HepG2 (cell line): ENCODE measurements around the gene SOX12. TPM values are rescaled to one million over a fixed set of nuclear protein-coding genes. Genes with fewer than 3 reads are reported as not detected.
A peak's percentile ranks its signal among the peaks of the same experiment; 100 is the strongest.

ENCODE experiments used
- AHDC1 ChIP-seq: sonication (generic); formaldehyde crosslinking; IDR thresholded peaks from 2 replicates; pipeline ENCODE4 v1.5.1; 2020; ENCODE audit warnings: mild to moderate bottlenecking, missing genetic modification reagents, borderline replicate concordance
- CAMTA2 ChIP-seq: sonication (generic); formaldehyde crosslinking; IDR thresholded peaks from 2 replicates; pipeline ENCODE4 v1.4.0; 2020; ENCODE audit warnings: mild to moderate bottlenecking, missing genetic modification reagents, borderline replicate concordance
- CBX1 ChIP-seq: IDR thresholded peaks from one replicate; pipeline ENCODE4 v1.6.1; 2016; ENCODE audit warnings: antibody characterized with exemption, low read depth
- ELF3 ChIP-seq: IDR thresholded peaks from 2 replicates; pipeline ENCODE4 v1.6.1; 2016; ENCODE audit warnings: missing genetic modification reagents, missing compliant biosample characterization
- IRX3 ChIP-seq: sonication (generic); formaldehyde crosslinking; IDR thresholded peaks from 2 replicates; pipeline ENCODE4 v1.8.1; 2023; ENCODE audit warnings: mild to moderate bottlenecking, low read depth, missing genetic modification reagents, borderline replicate concordance
- KDM6A ChIP-seq: IDR thresholded peaks from 2 replicates; pipeline ENCODE4 v1.6.1; 2016; ENCODE audit warnings: low read depth
- MAF1 ChIP-seq: sonication (generic); formaldehyde crosslinking; IDR thresholded peaks from 2 replicates; pipeline ENCODE4 v1.5.0; 2020; ENCODE audit warnings: missing genetic modification reagents, borderline replicate concordance
- RAD51 ChIP-seq: fragments of 450-650 bp; IDR thresholded peaks from 2 replicates; pipeline ENCODE4 v1.6.1; 2016; ENCODE audit warnings: borderline replicate concordance
- SPEN ChIP-seq: sonication (generic); formaldehyde crosslinking; IDR thresholded peaks from 2 replicates; pipeline ENCODE4 v1.5.1; 2020; ENCODE audit warnings: low read depth, mild to moderate bottlenecking, missing genetic modification reagents
- TAF15 ChIP-seq: fragments of 200-400 bp; formaldehyde crosslinking; IDR thresholded peaks from one replicate; pipeline ENCODE4 v1.6.1; 2018; ENCODE audit warnings: mild to moderate bottlenecking, low read depth, low read length; ENCODE audit not compliant: poor library complexity, severe bottlenecking
- THAP8 ChIP-seq: sonication (generic); formaldehyde crosslinking; IDR thresholded peaks from 2 replicates; pipeline ENCODE4 v1.5.1; 2020; ENCODE audit warnings: missing genetic modification reagents, mild to moderate bottlenecking, borderline replicate concordance
- ZBTB1 ChIP-seq: sonication (generic); formaldehyde crosslinking; IDR thresholded peaks from 2 replicates; pipeline ENCODE4 v1.4.0; 2020; ENCODE audit warnings: missing genetic modification reagents, borderline replicate concordance
- ZBTB20 ChIP-seq: sonication (generic); formaldehyde crosslinking; IDR thresholded peaks from 2 replicates; pipeline ENCODE4 v1.8.1; 2023; ENCODE audit warnings: missing genetic modification reagents, low read depth, mild to moderate bottlenecking, borderline replicate concordance
- polyA plus RNA-seq, 8 experiments: library from polyadenylated mRNA; depleted of rRNA in 3 of 8; stranded (reverse) in 7 of 8; unstranded in 1 of 8; fragments of >200 nt; fragmentation: Illumina TruSeq in 4 of 8; extraction: Trizol in 4 of 8; gene quantifications; 2 replicates each; pipeline versions ENCODE4 v1.2.1 to v1.2.3, GENCODE V29; 2011 to 2016; ENCODE audit warnings: low read depth in 4 of 8, missing spikeins in 1 of 8, mixed read lengths in 1 of 8; ENCODE audit not compliant: insufficient read depth in 1 of 8
- total RNA-seq, 5 experiments: library from RNA; depleted of rRNA; stranded (reverse); fragments of >200 nt; fragmentation: Illumina TruSeq; extraction: Trizol; gene quantifications; 2 replicates each; pipeline ENCODE4 v1.2.3, GENCODE V29; 2016; ENCODE audit warnings: low read depth in 1 of 5
- TF ChIP-seq, protein P1 (sequence below): sonication (generic); formaldehyde crosslinking; IDR thresholded peaks from 2 replicates; pipeline ENCODE4; 2020; ENCODE audit warnings: missing genetic modification reagents, mild to moderate bottlenecking, borderline replicate concordance

The SOX12 gene
- total and polyA plus RNA-seq, 2 of the 13 experiments (the other 11 are each of a cell fraction or from before 2014, with no cell fraction given): 10.0 to 18.7 TPM

- TF ChIP-seq, protein P1, sequence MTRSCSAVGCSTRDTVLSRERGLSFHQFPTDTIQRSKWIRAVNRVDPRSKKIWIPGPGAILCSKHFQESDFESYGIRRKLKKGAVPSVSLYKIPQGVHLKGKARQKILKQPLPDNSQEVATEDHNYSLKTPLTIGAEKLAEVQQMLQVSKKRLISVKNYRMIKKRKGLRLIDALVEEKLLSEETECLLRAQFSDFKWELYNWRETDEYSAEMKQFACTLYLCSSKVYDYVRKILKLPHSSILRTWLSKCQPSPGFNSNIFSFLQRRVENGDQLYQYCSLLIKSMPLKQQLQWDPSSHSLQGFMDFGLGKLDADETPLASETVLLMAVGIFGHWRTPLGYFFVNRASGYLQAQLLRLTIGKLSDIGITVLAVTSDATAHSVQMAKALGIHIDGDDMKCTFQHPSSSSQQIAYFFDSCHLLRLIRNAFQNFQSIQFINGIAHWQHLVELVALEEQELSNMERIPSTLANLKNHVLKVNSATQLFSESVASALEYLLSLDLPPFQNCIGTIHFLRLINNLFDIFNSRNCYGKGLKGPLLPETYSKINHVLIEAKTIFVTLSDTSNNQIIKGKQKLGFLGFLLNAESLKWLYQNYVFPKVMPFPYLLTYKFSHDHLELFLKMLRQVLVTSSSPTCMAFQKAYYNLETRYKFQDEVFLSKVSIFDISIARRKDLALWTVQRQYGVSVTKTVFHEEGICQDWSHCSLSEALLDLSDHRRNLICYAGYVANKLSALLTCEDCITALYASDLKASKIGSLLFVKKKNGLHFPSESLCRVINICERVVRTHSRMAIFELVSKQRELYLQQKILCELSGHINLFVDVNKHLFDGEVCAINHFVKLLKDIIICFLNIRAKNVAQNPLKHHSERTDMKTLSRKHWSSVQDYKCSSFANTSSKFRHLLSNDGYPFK (CRISPR knock-in tag): no peak
- TF ChIP-seq IRX3 (CRISPR knock-in tag) (no peak), CAMTA2 (CRISPR knock-in tag) (no peak; the same call in 1 of the 2 replicates), KDM6A (CRISPR knock-in tag) (no peak), AHDC1 (CRISPR knock-in tag) (no peak), ELF3 (CRISPR knock-in tag) (no peak), THAP8 (CRISPR knock-in tag) (no peak), MAF1 (no peak; the same call in 1 of the 2 replicates), TAF15 (peak; percentile 22), ZBTB20 (CRISPR knock-in tag) (no peak), RAD51 (no peak), CBX1 (no peak), SPEN (CRISPR knock-in tag) (no peak), ZBTB1 (no peak)
Observed at GRCh38 chr20:325889-326644, 715 bp downstream of the SOX12 start (continued).
